CD4-positive, CD25-positive, alpha-beta regulatory T cell (primary cell): ENCODE results near the gene TMEM209. TPM values are rescaled to one million over a fixed set of nuclear protein-coding genes. Genes with fewer than 3 reads are reported as not detected.

Experiments used
- ATAC-seq, 2 donors: fragments of 150-1000 bp; cut with Tn5 transposase; one replicate each; pipeline ENCODE4 v1.10.0; 2021; ENCODE audit warnings: low read depth in 2 of 2, moderate number of reproducible peaks in 2 of 2, moderate library complexity in 1 of 2
- DNase-seq, 3 donors: peaks; one replicate each; pipeline versions ENCODE4 v3.0.0 to v3.0.0-alpha.2; 2012 to 2022; ENCODE audit warnings: mixed read lengths in 1 of 3
- H3K27ac ChIP-seq: one replicate; pipeline ENCODE4 v1.7.0; 2013; ENCODE audit warnings: mild to moderate bottlenecking, low read length; ENCODE audit not compliant: insufficient read depth, poor library complexity, severe bottlenecking
- H3K27me3 ChIP-seq: one replicate; pipeline ENCODE4 v1.7.0; 2013; ENCODE audit warnings: low read length; ENCODE audit not compliant: control insufficient read depth, insufficient read depth
- H3K36me3 ChIP-seq: one replicate; pipeline ENCODE4 v1.7.0; 2013; ENCODE audit warnings: mild to moderate bottlenecking, low read length, moderate library complexity; ENCODE audit not compliant: control insufficient read depth, insufficient read depth
- H3K4me1 ChIP-seq: 2 replicates; pipeline ENCODE4 v1.7.0; 2013; ENCODE audit warnings: mild to moderate bottlenecking, low read length; ENCODE audit not compliant: insufficient read depth, control insufficient read depth, poor library complexity, severe bottlenecking
- H3K4me3 ChIP-seq: one replicate; pipeline ENCODE4 v1.7.0; 2013; ENCODE audit warnings: low read depth, mild to moderate bottlenecking, low read length, moderate library complexity
- H3K9me3 ChIP-seq, 2 experiments: 1 replicate in 1 of 2; 2 replicates in 1 of 2; pipeline ENCODE4 v1.7.0; 2013; ENCODE audit warnings: low read length in 2 of 2, mild to moderate bottlenecking in 1 of 2, moderate library complexity in 1 of 2; ENCODE audit not compliant: control insufficient read depth in 2 of 2
- H3K27ac Mint-ChIP-seq, 3 donors: one replicate each; pipeline ENCODE4 v1.8.0; 2020 to 2022; ENCODE audit warnings: mild to moderate bottlenecking in 3 of 3, mixed read lengths in 3 of 3, moderate library complexity in 2 of 3
- H3K27me3 Mint-ChIP-seq: one replicate; pipeline ENCODE4 v1.8.0; 2022; ENCODE audit warnings: mild to moderate bottlenecking, mixed read lengths
- H3K36me3 Mint-ChIP-seq: one replicate; pipeline ENCODE4 v1.8.0; 2020; ENCODE audit warnings: mixed read lengths
- H3K4me1 Mint-ChIP-seq, 4 donors: one replicate each; pipeline ENCODE4 v1.8.0; 2020 to 2022; ENCODE audit warnings: mixed read lengths in 4 of 4, mild to moderate bottlenecking in 1 of 4
- H3K4me3 Mint-ChIP-seq, 4 donors: one replicate each; pipeline ENCODE4 v1.8.0; 2020 to 2022; ENCODE audit warnings: mild to moderate bottlenecking in 4 of 4, mixed read lengths in 4 of 4, moderate library complexity in 3 of 4
- H3K9me3 Mint-ChIP-seq, 7 donors: one replicate each; pipeline ENCODE4 v1.8.0; 2020 to 2022; ENCODE audit warnings: mixed read lengths in 7 of 7, mild to moderate bottlenecking in 3 of 7, moderate library complexity in 2 of 7
- polyA plus RNA-seq, 4 donors: library from polyadenylated mRNA; unstranded; fragments of 300-500 nt; fragmentation: Illumina TruSeq; gene quantifications; one replicate each; pipeline ENCODE4 v1.2.3, GENCODE V29; 2021
- total RNA-seq: library from RNA; stranded (reverse); gene quantifications from one replicate; pipeline ENCODE4 v1.2.3, GENCODE V29; 2022

Gene TMEM209
- total and polyA plus RNA-seq, 5 donors from 2014 or later: 27.5 to 57.9 (median 46.7) TPM

GRCh38 chr7:130153211-130153908, 51.8 kb downstream of the TMEM209 start:
- Histone ChIP-seq H3K27me3 (no peaks in the 10 kb centered on the region), H3K4me3 (no peak overlapping the region), H3K36me3 (no peaks in the 10 kb centered on the region), H3K9me3 (peaks cover 0 to 4% of the 10 kb centered on the region in 2 experiments), H3K27ac (no peak overlapping the region), H3K4me1 (no peaks in the 10 kb centered on the region)
- Mint-ChIP-seq H3K9me3 (peaks cover 0 to 5% (median 0%) of the 10 kb centered on the region in 7 donors), H3K36me3 (peaks cover 8% of the 10 kb centered on the region), H3K4me3 (no peak overlapping the region), H3K27ac (no peak overlapping the region), H3K27me3 (no peaks in the 10 kb centered on the region), H3K4me1 (no peaks in the 10 kb centered on the region)
- DNase-seq (no peak), ATAC-seq (no peak)

- H3K4me3 ChIP-seq: no peak overlapping the region
- ATAC-seq (no peak), DNase-seq (no peak)
- Mint-ChIP-seq H3K36me3 (peaks cover 4% of the 10 kb centered on the region), H3K9me3 (peaks cover 0 to 3% (median 0%) of the 10 kb centered on the region in 7 donors), H3K27me3 (no peaks in the 10 kb centered on the region), H3K4me3 (no peak overlapping the region), H3K27ac (no peak overlapping the region), H3K4me1 (no peaks in the 10 kb centered on the region)
- H3K27me3 ChIP-seq: no peaks in the 10 kb centered on the region
- no peaks in the 10 kb centered on the region for H3K36me3 ChIP-seq
- no peaks in the 10 kb centered on the region for H3K4me1 ChIP-seq
- peaks cover 0 to 4% of the 10 kb centered on the region in 2 experiments for H3K9me3 ChIP-seq
- H3K27ac ChIP-seq: no peak overlapping the region
Measured at GRCh38 chr7:130152493-130153210, 52.6 kb downstream of the TMEM209 start.

GRCh38 chr7:130151591-130152492, 53.4 kb downstream of the TMEM209 start:
- H3K27me3 ChIP-seq: no peaks in the 10 kb centered on the region
- H3K27ac ChIP-seq: no peak overlapping the region
- Mint-ChIP-seq H3K27me3 (no peaks in the 10 kb centered on the region), H3K27ac (no peak overlapping the region), H3K4me1 (no peaks in the 10 kb centered on the region), H3K4me3 (no peak overlapping the region), H3K36me3 (no peaks in the 10 kb centered on the region), H3K9me3 (peaks cover 0 to 3% (median 0%) of the 10 kb centered on the region in 7 donors)
- peak; percentile 23 to 36 for ATAC-seq
- H3K4me1 ChIP-seq: no peaks in the 10 kb centered on the region
- H3K4me3 ChIP-seq: no peak overlapping the region
- H3K9me3 ChIP-seq: peaks cover 0 to 4% of the 10 kb centered on the region in 2 experiments
- no peaks in the 10 kb centered on the region for H3K36me3 ChIP-seq
- peak in 2 of 3 donors; percentile 20 to 33 for DNase-seq

GRCh38 chr7:130150587-130150986, 54.6 kb downstream of the TMEM209 start:
- H3K27me3 Mint-ChIP-seq: no peaks in the 10 kb centered on the region
- no peak for ATAC-seq
- DNase-seq: no peak
- no peaks in the 10 kb centered on the region for H3K9me3 ChIP-seq
- no peak overlapping the region for H3K4me3 Mint-ChIP-seq
- H3K4me1 ChIP-seq: no peaks in the 10 kb centered on the region
- H3K27ac Mint-ChIP-seq: peak overlapping the region in 1 of 3 donors; percentile 57
- no peak overlapping the region for H3K27ac ChIP-seq
- no peaks in the 10 kb centered on the region for H3K36me3 ChIP-seq
- no peaks in the 10 kb centered on the region for H3K36me3 Mint-ChIP-seq
- H3K4me1 Mint-ChIP-seq: no peaks in the 10 kb centered on the region
- no peaks in the 10 kb centered on the region for H3K27me3 ChIP-seq
- peaks cover 0 to 3% (median 0%) of the 10 kb centered on the region in 7 donors for H3K9me3 Mint-ChIP-seq
- H3K4me3 ChIP-seq: no peak overlapping the region

GRCh38 chr7:130149281-130150139, 55.7 kb downstream of the TMEM209 start:
- Histone ChIP-seq H3K4me3 (no peak overlapping the region), H3K27me3 (no peaks in the 10 kb centered on the region), H3K9me3 (no peaks in the 10 kb centered on the region), H3K27ac (no peak overlapping the region), H3K4me1 (no peaks in the 10 kb centered on the region), H3K36me3 (no peaks in the 10 kb centered on the region)
- ATAC-seq: no peak
- peaks cover 0 to 3% (median 0%) of the 10 kb centered on the region in 7 donors for H3K9me3 Mint-ChIP-seq
- no peak overlapping the region for H3K27ac Mint-ChIP-seq
- no peak for DNase-seq
- no peaks in the 10 kb centered on the region for H3K36me3 Mint-ChIP-seq
- no peak overlapping the region for H3K4me3 Mint-ChIP-seq
- no peaks in the 10 kb centered on the region for H3K4me1 Mint-ChIP-seq
- no peaks in the 10 kb centered on the region for H3K27me3 Mint-ChIP-seq

GRCh38 chr7:130148561-130148960, 56.6 kb downstream of the TMEM209 start:
- H3K4me1 ChIP-seq: no peaks in the 10 kb centered on the region
- no peak overlapping the region for H3K27ac Mint-ChIP-seq
- H3K36me3 Mint-ChIP-seq: no peaks in the 10 kb centered on the region
- H3K9me3 Mint-ChIP-seq: peaks cover 0 to 3% (median 0%) of the 10 kb centered on the region in 7 donors
- H3K4me3 ChIP-seq: no peak overlapping the region
- no peaks in the 10 kb centered on the region for H3K27me3 Mint-ChIP-seq
- no peaks in the 10 kb centered on the region for H3K36me3 ChIP-seq
- H3K4me1 Mint-ChIP-seq: no peaks in the 10 kb centered on the region
- no peak overlapping the region for H3K4me3 Mint-ChIP-seq
- no peak for ATAC-seq
- H3K27me3 ChIP-seq: no peaks in the 10 kb centered on the region
- H3K27ac ChIP-seq: no peak overlapping the region
- no peak for DNase-seq
- no peaks in the 10 kb centered on the region for H3K9me3 ChIP-seq
